Measurements from ENCODE around the gene AP1S2. TPM values are rescaled to one million over a fixed set of nuclear protein-coding genes. Genes with fewer than 3 reads are reported as not detected.

AP1S2 gene
- total and polyA plus RNA-seq, 10 of the 15 experiments (the other 5 are each of a cell fraction or from before 2014, with no cell fraction given): 25.6 to 105 (median 50.7) TPM

- TF ChIP-seq EGR1 (IDR thresholded peaks at IDR 0.05; ENCODE audit: borderline replicate concordance in 1 of 2, low read depth in 2 of 2, low read length in 2 of 2) (peak; percentile 24 to 25; a peak in 2 of 3 replicates), ASH2L (IDR thresholded peaks at IDR 0.05; ENCODE audit: borderline replicate concordance, low read depth) (peak; percentile 29; the same call in 1 of the 2 replicates), RCOR1 (conservative IDR thresholded peaks at IDR 0.05; ENCODE audit: low read depth, low read length) (no peak), JUNB (IDR thresholded peaks at IDR 0.05) (no peak), POLR2A (IDR thresholded peaks at IDR 0.05; ENCODE audit: low read depth, low read length) (peak; percentile 62), ZSCAN29 (IDR thresholded peaks at IDR 0.05) (no peak), KDM1A (IDR thresholded peaks at IDR 0.05; ENCODE audit: borderline replicate concordance) (no peak), POLR2AphosphoS2 (IDR thresholded peaks at IDR 0.05; ENCODE audit: low read depth, low read length) (no peak), SUZ12 (IDR thresholded peaks at IDR 0.05; ENCODE audit: unreplicated experiment) (no peak), EED (IDR thresholded peaks at IDR 0.05; ENCODE audit: low read depth) (peak; percentile 57), KAT2A (conservative IDR thresholded peaks at IDR 0.05; ENCODE audit: control insufficient read depth, low read depth, low read length) (no peak), RUNX3 (IDR thresholded peaks at IDR 0.05; ENCODE audit: low read length) (peak; percentile 46; the same call in 1 of the 2 replicates), SP1 (IDR thresholded peaks at IDR 0.05; ENCODE audit: low read depth, low read length) (peak; percentile 32), CEBPB (IDR thresholded peaks at IDR 0.05; ENCODE audit: borderline replicate concordance in 1 of 2, low read depth in 2 of 2, low read length in 2 of 2) (no peak), YY1 (IDR thresholded peaks at IDR 0.05; ENCODE audit: low read depth, low read length) (peak; percentile 14; the same call in 1 of the 2 replicates), RFX5 (IDR thresholded peaks at IDR 0.05; ENCODE audit: low read depth, low read length) (peak; percentile 94), MAX (IDR thresholded peaks at IDR 0.05; ENCODE audit: low read depth, low read length) (peak; percentile 91), SMAD1 (IDR thresholded peaks at IDR 0.05; ENCODE audit: low read depth, partially characterized antibody) (no peak), RAD21 (IDR thresholded peaks at IDR 0.05; ENCODE audit: insufficient read depth, low read depth, low read length) (no peak)
- TF ChIP-seq, protein P1, sequence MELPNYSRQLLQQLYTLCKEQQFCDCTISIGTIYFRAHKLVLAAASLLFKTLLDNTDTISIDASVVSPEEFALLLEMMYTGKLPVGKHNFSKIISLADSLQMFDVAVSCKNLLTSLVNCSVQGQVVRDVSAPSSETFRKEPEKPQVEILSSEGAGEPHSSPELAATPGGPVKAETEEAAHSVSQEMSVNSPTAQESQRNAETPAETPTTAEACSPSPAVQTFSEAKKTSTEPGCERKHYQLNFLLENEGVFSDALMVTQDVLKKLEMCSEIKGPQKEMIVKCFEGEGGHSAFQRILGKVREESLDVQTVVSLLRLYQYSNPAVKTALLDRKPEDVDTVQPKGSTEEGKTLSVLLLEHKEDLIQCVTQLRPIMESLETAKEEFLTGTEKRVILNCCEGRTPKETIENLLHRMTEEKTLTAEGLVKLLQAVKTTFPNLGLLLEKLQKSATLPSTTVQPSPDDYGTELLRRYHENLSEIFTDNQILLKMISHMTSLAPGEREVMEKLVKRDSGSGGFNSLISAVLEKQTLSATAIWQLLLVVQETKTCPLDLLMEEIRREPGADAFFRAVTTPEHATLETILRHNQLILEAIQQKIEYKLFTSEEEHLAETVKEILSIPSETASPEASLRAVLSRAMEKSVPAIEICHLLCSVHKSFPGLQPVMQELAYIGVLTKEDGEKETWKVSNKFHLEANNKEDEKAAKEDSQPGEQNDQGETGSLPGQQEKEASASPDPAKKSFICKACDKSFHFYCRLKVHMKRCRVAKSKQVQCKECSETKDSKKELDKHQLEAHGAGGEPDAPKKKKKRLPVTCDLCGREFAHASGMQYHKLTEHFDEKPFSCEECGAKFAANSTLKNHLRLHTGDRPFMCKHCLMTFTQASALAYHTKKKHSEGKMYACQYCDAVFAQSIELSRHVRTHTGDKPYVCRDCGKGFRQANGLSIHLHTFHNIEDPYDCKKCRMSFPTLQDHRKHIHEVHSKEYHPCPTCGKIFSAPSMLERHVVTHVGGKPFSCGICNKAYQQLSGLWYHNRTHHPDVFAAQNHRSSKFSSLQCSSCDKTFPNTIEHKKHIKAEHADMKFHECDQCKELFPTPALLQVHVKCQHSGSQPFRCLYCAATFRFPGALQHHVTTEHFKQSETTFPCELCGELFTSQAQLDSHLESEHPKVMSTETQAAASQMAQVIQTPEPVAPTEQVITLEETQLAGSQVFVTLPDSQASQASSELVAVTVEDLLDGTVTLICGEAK (IDR thresholded peaks at IDR 0.05; ENCODE audit: borderline replicate concordance): no peak
- TF ChIP-seq, protein P2, sequence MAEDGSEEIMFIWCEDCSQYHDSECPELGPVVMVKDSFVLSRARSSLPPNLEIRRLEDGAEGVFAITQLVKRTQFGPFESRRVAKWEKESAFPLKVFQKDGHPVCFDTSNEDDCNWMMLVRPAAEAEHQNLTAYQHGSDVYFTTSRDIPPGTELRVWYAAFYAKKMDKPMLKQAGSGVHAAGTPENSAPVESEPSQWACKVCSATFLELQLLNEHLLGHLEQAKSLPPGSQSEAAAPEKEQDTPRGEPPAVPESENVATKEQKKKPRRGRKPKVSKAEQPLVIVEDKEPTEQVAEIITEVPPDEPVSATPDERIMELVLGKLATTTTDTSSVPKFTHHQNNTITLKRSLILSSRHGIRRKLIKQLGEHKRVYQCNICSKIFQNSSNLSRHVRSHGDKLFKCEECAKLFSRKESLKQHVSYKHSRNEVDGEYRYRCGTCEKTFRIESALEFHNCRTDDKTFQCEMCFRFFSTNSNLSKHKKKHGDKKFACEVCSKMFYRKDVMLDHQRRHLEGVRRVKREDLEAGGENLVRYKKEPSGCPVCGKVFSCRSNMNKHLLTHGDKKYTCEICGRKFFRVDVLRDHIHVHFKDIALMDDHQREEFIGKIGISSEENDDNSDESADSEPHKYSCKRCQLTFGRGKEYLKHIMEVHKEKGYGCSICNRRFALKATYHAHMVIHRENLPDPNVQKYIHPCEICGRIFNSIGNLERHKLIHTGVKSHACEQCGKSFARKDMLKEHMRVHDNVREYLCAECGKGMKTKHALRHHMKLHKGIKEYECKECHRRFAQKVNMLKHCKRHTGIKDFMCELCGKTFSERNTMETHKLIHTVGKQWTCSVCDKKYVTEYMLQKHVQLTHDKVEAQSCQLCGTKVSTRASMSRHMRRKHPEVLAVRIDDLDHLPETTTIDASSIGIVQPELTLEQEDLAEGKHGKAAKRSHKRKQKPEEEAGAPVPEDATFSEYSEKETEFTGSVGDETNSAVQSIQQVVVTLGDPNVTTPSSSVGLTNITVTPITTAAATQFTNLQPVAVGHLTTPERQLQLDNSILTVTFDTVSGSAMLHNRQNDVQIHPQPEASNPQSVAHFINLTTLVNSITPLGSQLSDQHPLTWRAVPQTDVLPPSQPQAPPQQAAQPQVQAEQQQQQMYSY (CRISPR knock-in tag; IDR thresholded peaks at IDR 0.05): no peak
Observed at GRCh38 chrX:15854712-15855567, at the start of gene AP1S2 (continued).

All from GM12878 (cell line).